ENCODE results near the gene HPD. TPM values are rescaled to one million over a fixed set of nuclear protein-coding genes. Genes with fewer than 3 reads are reported as not detected.
A peak's percentile ranks its signal among the peaks of the same experiment; 100 is the strongest.
"Not testable (repeated sequence)": the region's sequence is repeated elsewhere in the genome, so short reads cannot be mapped to it uniquely, and the experiment has no call there.

Gene HPD
- total and polyA plus RNA-seq, 8 donors, result 0.11 to 2.1 (median 0.30) TPM; not detected in 3

DNA sequence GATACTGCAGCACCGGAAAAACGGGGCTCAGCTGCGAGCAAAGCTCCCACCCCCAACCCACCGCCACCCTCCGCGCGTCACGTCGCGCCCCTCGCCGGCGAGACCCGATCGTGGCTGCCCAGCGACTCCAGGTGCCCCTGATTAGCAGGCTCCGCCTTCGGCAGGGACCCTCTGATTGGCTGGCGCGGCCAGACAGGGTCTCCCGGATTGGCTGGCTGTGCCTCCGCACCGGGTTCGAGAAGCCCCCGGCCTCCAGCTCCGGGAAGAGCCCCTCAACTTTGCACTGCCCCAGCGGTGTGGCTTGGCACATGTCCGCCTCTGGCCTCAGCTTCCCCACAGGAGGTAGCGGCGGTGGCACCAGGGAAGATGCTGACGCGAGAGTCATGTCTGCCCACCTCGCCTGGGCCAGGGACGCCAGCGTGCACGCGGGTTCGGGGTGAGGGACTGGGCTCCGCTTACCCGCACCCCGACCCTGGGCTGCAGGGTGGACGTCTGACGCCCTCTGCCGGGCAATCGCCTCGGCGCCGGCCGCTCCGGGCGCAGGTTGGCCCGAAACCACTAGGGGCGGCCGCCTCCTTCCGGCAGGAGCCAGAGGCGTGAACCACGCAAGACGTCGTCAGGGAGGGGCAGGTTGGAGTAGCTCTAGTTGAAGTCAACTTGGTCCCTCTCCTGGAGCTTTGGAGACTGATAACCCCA, 64.7 kb downstream of the HPD start:
- intact Hi-C loops (cut with DNase I), result loop anchor here in 1 of 2 donors (10.0 kb wide), 1 partner anchor 91 kb away; the partner anchor contains the start of gene PSMD9
- peak; percentile 87 to 99 (median 94) for DNase-seq
- peaks cover 40 to 99% of the 10 kb centered on the region in 2 donors for H3K4me1 ChIP-seq

DNA sequence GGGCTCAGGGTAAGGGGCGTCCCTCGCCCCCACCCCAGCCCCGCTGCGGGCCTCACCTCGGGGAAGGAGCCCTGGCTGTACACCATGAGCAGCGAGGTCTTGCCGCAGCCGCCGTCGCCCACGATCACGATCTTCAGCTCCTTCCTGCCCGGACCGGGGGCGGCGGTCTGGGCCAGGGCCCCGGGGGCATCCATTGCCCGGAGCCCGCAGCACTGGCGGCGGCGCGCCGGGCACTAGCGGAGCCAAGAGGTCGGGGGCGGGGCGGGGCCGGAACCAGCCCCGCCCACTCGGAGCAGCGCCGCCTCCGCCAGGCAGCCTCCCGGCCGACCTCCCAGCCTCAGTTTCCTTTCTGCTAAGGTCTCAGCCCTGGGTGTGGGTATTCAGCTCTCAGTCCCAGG, 65.2 kb downstream of the HPD start, which contains the start of gene RHOF:
TSS of gene RHOF (minus strand) at position 249 of the 398 bp plus-strand sequence. CDS start at position 194, 55 bp downstream.
- TF ChIP-seq, protein P1, sequence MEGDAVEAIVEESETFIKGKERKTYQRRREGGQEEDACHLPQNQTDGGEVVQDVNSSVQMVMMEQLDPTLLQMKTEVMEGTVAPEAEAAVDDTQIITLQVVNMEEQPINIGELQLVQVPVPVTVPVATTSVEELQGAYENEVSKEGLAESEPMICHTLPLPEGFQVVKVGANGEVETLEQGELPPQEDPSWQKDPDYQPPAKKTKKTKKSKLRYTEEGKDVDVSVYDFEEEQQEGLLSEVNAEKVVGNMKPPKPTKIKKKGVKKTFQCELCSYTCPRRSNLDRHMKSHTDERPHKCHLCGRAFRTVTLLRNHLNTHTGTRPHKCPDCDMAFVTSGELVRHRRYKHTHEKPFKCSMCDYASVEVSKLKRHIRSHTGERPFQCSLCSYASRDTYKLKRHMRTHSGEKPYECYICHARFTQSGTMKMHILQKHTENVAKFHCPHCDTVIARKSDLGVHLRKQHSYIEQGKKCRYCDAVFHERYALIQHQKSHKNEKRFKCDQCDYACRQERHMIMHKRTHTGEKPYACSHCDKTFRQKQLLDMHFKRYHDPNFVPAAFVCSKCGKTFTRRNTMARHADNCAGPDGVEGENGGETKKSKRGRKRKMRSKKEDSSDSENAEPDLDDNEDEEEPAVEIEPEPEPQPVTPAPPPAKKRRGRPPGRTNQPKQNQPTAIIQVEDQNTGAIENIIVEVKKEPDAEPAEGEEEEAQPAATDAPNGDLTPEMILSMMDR (IDR thresholded peaks at IDR 0.05), result no peak
- no peaks in the 10 kb centered on the region for H3K9me3 ChIP-seq
- H3K27ac ChIP-seq, result peak within 1 kb of the TSS; percentile 82 to 100
- peaks cover 0 to 22% of the 10 kb centered on the region in 2 donors for H3K36me3 ChIP-seq
- intact Hi-C loops (cut with DNase I), result loop anchor here in 1 of 2 donors (10.0 kb wide), 1 partner anchor 91 kb away; the partner anchor contains the start of gene PSMD9
- ATAC-seq (peak; percentile 64), DNase-seq (peak in 2 of 4 donors; percentile 75 to 94)
- H3K27me3 ChIP-seq, result no peaks in the 10 kb centered on the region
- H3K4me3 ChIP-seq, result peak within 1 kb of the TSS; percentile 46 to 69
- peaks cover 38 to 99% of the 10 kb centered on the region in 2 donors for H3K4me1 ChIP-seq

More for the DNA sequence above, 64.7 kb downstream of the HPD start:
- H3K4me3 ChIP-seq, result peak overlapping the region; percentile 46 to 69
- peak overlapping the region; percentile 82 to 100 for H3K27ac ChIP-seq
- TF ChIP-seq, protein P1 (IDR thresholded peaks at IDR 0.05), result peak; percentile 99 to 100
- H3K9me3 ChIP-seq, result no peaks in the 10 kb centered on the region
- ATAC-seq, result peak; percentile 82
- H3K27me3 ChIP-seq, result no peaks in the 10 kb centered on the region
- H3K36me3 ChIP-seq, result peaks cover 0 to 28% of the 10 kb centered on the region in 2 donors

DNA sequence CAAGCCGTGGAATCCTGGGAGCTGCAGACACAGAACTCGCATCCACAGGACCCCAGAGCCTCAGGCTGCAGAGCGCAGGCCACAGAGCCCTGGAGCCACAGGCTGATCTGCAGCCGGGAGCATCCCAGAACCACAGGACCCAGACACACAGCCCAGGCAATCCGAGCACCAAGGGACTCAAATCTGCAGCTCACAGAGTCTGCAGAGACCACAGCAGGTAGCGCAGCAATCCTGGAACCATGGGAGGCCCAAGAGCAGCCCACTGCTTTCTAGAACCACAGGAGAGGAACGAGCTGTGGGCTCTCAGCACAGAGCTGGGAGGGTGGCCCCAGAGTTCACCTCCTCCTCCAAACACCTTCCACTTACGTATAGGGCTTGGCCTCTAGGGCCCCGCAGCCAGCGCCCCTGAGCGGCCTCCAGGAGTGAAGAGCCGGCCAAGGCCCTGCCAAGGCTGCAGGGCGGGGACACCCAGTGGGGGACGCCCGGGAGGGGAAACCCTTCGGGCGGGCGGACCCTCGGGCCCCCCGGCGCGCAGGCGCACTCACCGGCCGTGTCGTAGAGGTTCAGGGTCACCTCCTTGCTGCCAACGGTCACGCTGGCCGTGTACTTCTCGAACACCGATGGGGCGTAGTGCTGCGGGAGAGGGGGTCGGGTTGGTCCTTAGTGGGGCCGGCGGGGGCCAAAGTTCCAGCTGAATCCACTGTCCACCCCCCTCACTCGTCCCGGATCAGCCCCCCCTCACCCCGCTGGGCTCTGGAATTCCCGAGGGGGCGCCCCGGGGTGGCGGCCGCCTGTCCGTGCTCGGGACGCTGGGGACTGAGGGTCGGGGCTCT, 65.8 kb downstream of the HPD start:
- Histone ChIP-seq H3K27ac (peak overlapping the region; percentile 82 to 100), H3K36me3 (peaks cover 0 to 16% of the 10 kb centered on the region in 2 donors), H3K4me3 (peak overlapping the region; percentile 46 to 69), H3K4me1 (peaks cover 32 to 99% of the 10 kb centered on the region in 2 donors), H3K27me3 (no peaks in the 10 kb centered on the region), H3K9me3 (no peaks in the 10 kb centered on the region)
- intact Hi-C loops (cut with DNase I), result loop anchor here in 1 of 2 donors (10.0 kb wide), 1 partner anchor 92 kb away; the partner anchor contains the start of gene PSMD9
- TF ChIP-seq, protein P1 (IDR thresholded peaks at IDR 0.05), result no peak
- ATAC-seq (peak; percentile 35), DNase-seq (peak in 3 of 4 donors; percentile 67 to 89 (median 76))

DNA sequence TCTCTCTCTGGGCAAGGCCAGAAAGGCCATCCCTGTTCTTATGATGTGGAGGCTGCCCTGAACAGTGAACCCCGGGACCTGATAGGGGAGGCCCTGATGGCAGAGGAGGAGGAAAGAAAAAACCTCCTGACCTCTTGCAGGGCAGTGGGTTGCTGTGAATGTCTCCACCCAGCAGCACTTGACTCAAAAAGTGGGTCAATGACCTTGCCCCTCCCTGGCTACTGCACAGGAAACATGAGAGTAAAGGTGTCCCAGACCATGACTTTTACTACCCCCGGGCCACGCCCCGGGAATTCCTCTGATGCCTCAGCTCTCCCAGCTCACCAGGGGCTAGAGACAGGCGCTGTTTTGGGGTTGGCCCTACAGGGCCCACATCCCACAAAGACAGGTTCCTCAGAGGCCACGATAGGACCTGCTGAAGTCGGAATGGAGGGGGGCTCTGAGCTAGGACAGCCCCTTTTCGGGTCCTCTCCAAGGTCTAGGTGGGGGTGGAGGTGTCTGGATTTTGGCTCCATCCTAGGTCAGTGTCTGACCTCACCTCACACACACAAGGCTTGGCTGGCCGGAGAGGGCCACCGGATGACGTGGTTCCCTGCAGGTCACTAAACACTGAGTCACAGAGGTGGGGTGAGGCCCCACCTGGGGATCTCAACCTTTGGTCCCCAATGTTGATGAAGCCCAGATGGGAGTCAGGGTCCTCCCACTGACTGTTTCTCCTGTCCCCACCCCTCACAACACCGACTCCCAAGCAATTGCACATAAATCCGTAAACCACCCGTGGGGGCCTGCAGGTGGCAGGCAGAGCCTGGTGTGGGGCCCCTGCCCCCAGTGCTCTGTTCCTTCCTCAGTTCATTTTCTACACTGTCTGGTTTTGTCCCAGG, 66.7 kb downstream of the HPD start:
- TF ChIP-seq, protein P1 (IDR thresholded peaks at IDR 0.05), result no peak
- Histone ChIP-seq H3K4me3 (peak overlapping the region; percentile 46 to 69), H3K36me3 (peaks cover 0 to 13% of the 10 kb centered on the region in 2 donors), H3K27ac (peak overlapping the region; percentile 82 to 100), H3K27me3 (no peaks in the 10 kb centered on the region), H3K4me1 (peaks cover 25 to 99% of the 10 kb centered on the region in 2 donors), H3K9me3 (no peaks in the 10 kb centered on the region)
- intact Hi-C loops (cut with DNase I), result loop anchor here in 1 of 2 donors (10.0 kb wide), 1 partner anchor 93 kb away; the partner anchor contains the start of gene PSMD9
- DNase-seq (no peak), ATAC-seq (no peak)

DNA sequence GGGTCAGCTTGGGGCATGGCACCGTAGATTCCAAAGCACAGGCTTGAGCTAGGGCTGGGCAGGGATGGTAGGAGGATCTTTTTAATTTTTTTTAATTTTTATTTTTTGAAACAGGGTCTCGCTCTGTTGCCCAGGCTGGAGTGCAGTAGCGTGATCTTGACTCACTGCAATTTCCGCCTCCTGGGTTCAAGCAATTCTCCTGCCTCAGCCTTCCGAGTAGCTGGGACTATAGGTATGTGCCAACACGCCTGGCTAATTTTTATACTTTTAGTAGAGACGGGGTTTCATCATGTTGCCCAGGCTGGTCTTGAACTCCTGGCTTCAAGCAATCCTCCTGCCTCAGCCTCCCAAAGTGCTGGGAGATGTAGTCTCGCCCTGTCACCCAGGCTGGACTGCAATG, 67.9 kb downstream of the HPD start:
- H3K27me3 ChIP-seq, H3K9me3 ChIP-seq, DNase-seq, ATAC-seq, H3K4me3 ChIP-seq, H3K36me3 ChIP-seq: not testable (repeated sequence)
- H3K4me1 ChIP-seq, result peaks cover 17 to 96% of the 10 kb centered on the region in 2 donors
- intact Hi-C loops (cut with DNase I), result loop anchor here in 1 of 2 donors (10.0 kb wide), 1 partner anchor 94 kb away; the partner anchor contains the start of gene PSMD9
- H3K27ac ChIP-seq, result peak overlapping the region in 1 of 2 donors; percentile 100
